ENCODE data around the gene ARL2BP. TPM values are rescaled to one million over a fixed set of nuclear protein-coding genes. Genes with fewer than 3 reads are reported as not detected.

The ARL2BP gene
- total and polyA plus RNA-seq, 7 donors = 28.6 to 85.6 (median 64.7) TPM

- Histone ChIP-seq H3K27ac (peak overlapping the region; percentile 93 to 96 (median 94)), H3K4me1 (peaks cover 0 to 14% (median 8%) of the 10 kb centered on the region in 4 donors), H3K27me3 (no peaks in the 10 kb centered on the region), H3K9me3 (no peaks in the 10 kb centered on the region), H3K36me3 (peaks cover 17 to 40% (median 33%) of the 10 kb centered on the region in 4 donors), H3K4me3 (peak overlapping the region; percentile 62 to 90 (median 86))
- peak; percentile 74 for DNase-seq
- 4 to 6% methylated on average over 28 of the region's 28 CpGs for WGBS, 2 donors
- intact Hi-C loops (cut with DNase I) = loop anchor here (1.0 to 5.0 kb wide), 2 partner anchors 54 to 153 kb away; partner anchors contain the start of gene CPNE2
- TF ChIP-seq CTCF (IDR thresholded peaks at IDR 0.05) (no peak), POLR2A (IDR thresholded peaks at IDR 0.05) (no peak), POLR2AphosphoS5 (IDR thresholded peaks at IDR 0.05) (no peak), EP300 (IDR thresholded peaks at IDR 0.05) (no peak)
These were observed 534 bp downstream of the ARL2BP start for GRCh38 chr16:57245472-57246113.

- peaks cover 35 to 96% (median 67%) of the 10 kb centered on the region in 4 donors for H3K36me3 ChIP-seq
- no peaks in the 10 kb centered on the region for H3K9me3 ChIP-seq
- TF ChIP-seq EP300 (IDR thresholded peaks at IDR 0.05) (no peak), CTCF (IDR thresholded peaks at IDR 0.05) (no peak), POLR2AphosphoS5 (IDR thresholded peaks at IDR 0.05) (no peak), POLR2A (IDR thresholded peaks at IDR 0.05) (no peak)
- H3K27ac ChIP-seq = no peak overlapping the region
- peaks cover 0 to 3% (median 0%) of the 10 kb centered on the region in 4 donors for H3K4me1 ChIP-seq
- H3K27me3 ChIP-seq = no peaks in the 10 kb centered on the region
- intact Hi-C loops (cut with DNase I) = no loop called here
- 98% methylated on average over 2 of the region's 2 CpGs for WGBS, 2 donors
- H3K4me3 ChIP-seq = no peak overlapping the region
- DNase-seq = no peak
These were observed 6.3 kb downstream of the ARL2BP start for GRCh38 chr16:57251352-57251751.

GRCh38 chr16:57252148-57252721, 7.2 kb downstream of the ARL2BP start:
- 97 to 98% methylated on average over 6 of the region's 6 CpGs for WGBS, 2 donors
- Histone ChIP-seq H3K27ac (no peak overlapping the region), H3K4me1 (no peaks in the 10 kb centered on the region), H3K9me3 (no peaks in the 10 kb centered on the region), H3K27me3 (no peaks in the 10 kb centered on the region), H3K4me3 (no peak overlapping the region), H3K36me3 (peaks cover 35 to 88% (median 61%) of the 10 kb centered on the region in 4 donors)
- intact Hi-C loops (cut with DNase I) = no loop called here
- no peak for DNase-seq
- no peak for TF ChIP-seq EP300 (IDR thresholded peaks at IDR 0.05)
- TF ChIP-seq CTCF (IDR thresholded peaks at IDR 0.05) = no peak
- TF ChIP-seq POLR2A (IDR thresholded peaks at IDR 0.05) = no peak
- no peak for TF ChIP-seq POLR2AphosphoS5 (IDR thresholded peaks at IDR 0.05)

- no peak for TF ChIP-seq EP300 (IDR thresholded peaks at IDR 0.05)
- TF ChIP-seq POLR2AphosphoS5 (IDR thresholded peaks at IDR 0.05) = no peak
- TF ChIP-seq CTCF (IDR thresholded peaks at IDR 0.05) = no peak
- TF ChIP-seq POLR2A (IDR thresholded peaks at IDR 0.05) = no peak
- H3K36me3 ChIP-seq = peaks cover 35 to 77% (median 55%) of the 10 kb centered on the region in 4 donors
- H3K27ac ChIP-seq = no peak overlapping the region
- no peak for DNase-seq
- H3K27me3 ChIP-seq = no peaks in the 10 kb centered on the region
- 97 to 100% methylated on average over 1 of the region's 1 CpG for WGBS, 2 donors
- H3K4me1 ChIP-seq = no peaks in the 10 kb centered on the region
- intact Hi-C loops (cut with DNase I) = no loop called here
- H3K4me3 ChIP-seq = no peak overlapping the region
- no peaks in the 10 kb centered on the region for H3K9me3 ChIP-seq
These were observed 8.4 kb downstream of the ARL2BP start for GRCh38 chr16:57253466-57253865.

Data from sigmoid colon (tissue), 7 donors.